T-cell (primary cell): ENCODE measurements around the gene FLOT2. TPM values are rescaled to one million over a fixed set of nuclear protein-coding genes. Genes with fewer than 3 reads are reported as not detected.
"Not testable (repeated sequence)": the region's sequence is repeated elsewhere in the genome, so short reads cannot be mapped to it uniquely, and the experiment has no call there.

Source experiments
- ATAC-seq, 4 experiments: fragments of 200-7000 bp in 3 of 4; fragments of 150-1000 bp in 1 of 4; cut with Tn5 transposase; replicated peaks in 1 of 4; 1 replicate in 3 of 4; 2 replicates in 1 of 4; pipeline ENCODE4 v1.10.0; 2021; ENCODE audit warnings: moderate library complexity in 3 of 4, mild to moderate bottlenecking in 2 of 4, moderate number of reproducible peaks in 1 of 4
- CTCF ChIA-PET, 2 donors: fragments of 300-600 bp; sonication (Branson Sonifier 250); formaldehyde crosslinking; loops; one replicate each; lab custom pipeline; 2022; ENCODE audit warnings: antibody characterized with exemption in 2 of 2; lab: Charles Lee
- POLR2A ChIA-PET, 2 donors: fragments of 300-600 bp; sonication (Branson Sonifier 250); formaldehyde crosslinking; loops; one replicate each; lab custom pipeline; 2022; ENCODE audit warnings: antibody characterized with exemption in 2 of 2; lab: Charles Lee
- DNase-seq, 35 experiments: peaks; one replicate each; pipeline versions ENCODE4 v3.0.0 to v3.0.0-alpha.2; 2013 to 2023
- H3K27ac ChIP-seq: one replicate; pipeline ENCODE4 v1.5.1; 2013; ENCODE audit warnings: low read length
- H3K27me3 ChIP-seq, 2 experiments: replicated peaks in 1 of 2; 1 replicate in 1 of 2; 2 replicates in 1 of 2; pipeline versions ENCODE4 v1.6.1 to v1.7.0; 2013; ENCODE audit warnings: low read length in 1 of 2, mixed read lengths in 1 of 2; ENCODE audit not compliant: control insufficient read depth in 2 of 2, insufficient read depth in 2 of 2; ENCODE audit errors: extremely low read depth in 1 of 2
- H3K36me3 ChIP-seq, 2 donors: 1 replicate in 1 of 2; 2 replicates in 1 of 2; pipeline versions ENCODE4 v1.6.1 to v1.7.0; 2013; ENCODE audit warnings: low read length in 1 of 2; ENCODE audit not compliant: control insufficient read depth in 2 of 2, insufficient read depth in 1 of 2; ENCODE audit errors: extremely low read depth in 1 of 2
- H3K4me1 ChIP-seq, 2 experiments: 1 replicate in 1 of 2; 2 replicates in 1 of 2; pipeline versions ENCODE4 v1.6.1 to v1.7.0; 2013; ENCODE audit warnings: low read length in 2 of 2, mixed read lengths in 1 of 2; ENCODE audit not compliant: insufficient read depth in 2 of 2, control insufficient read depth in 1 of 2; ENCODE audit errors: extremely low read depth in 1 of 2
- H3K4me3 ChIP-seq, 2 donors: 1 replicate in 1 of 2; 2 replicates in 1 of 2; pipeline versions ENCODE4 v1.5.1 to v1.7.0; 2013; ENCODE audit warnings: mild to moderate bottlenecking in 2 of 2, low read length in 1 of 2, moderate library complexity in 1 of 2; ENCODE audit not compliant: control insufficient read depth in 1 of 2; ENCODE audit errors: extremely low read depth in 1 of 2
- H3K9me3 ChIP-seq: 2 replicates; pipeline ENCODE4 v1.7.0; 2013
- H3K27ac Mint-ChIP-seq, 2 donors: one replicate each; pipeline ENCODE4 v1.8.0; 2020 to 2021; ENCODE audit warnings: mild to moderate bottlenecking in 2 of 2, mixed read lengths in 2 of 2
- H3K27me3 Mint-ChIP-seq, 2 donors: one replicate each; pipeline ENCODE4 v1.8.0; 2021 to 2022; ENCODE audit warnings: mixed read lengths in 2 of 2
- H3K36me3 Mint-ChIP-seq: one replicate; pipeline ENCODE4 v1.8.0; 2021; ENCODE audit warnings: mixed read lengths
- H3K4me1 Mint-ChIP-seq, 3 donors: one replicate each; pipeline ENCODE4 v1.8.0; 2020 to 2022; ENCODE audit warnings: mixed read lengths in 3 of 3, mild to moderate bottlenecking in 1 of 3
- H3K4me3 Mint-ChIP-seq, 3 donors: one replicate each; pipeline ENCODE4 v1.8.0; 2020 to 2022; ENCODE audit warnings: mild to moderate bottlenecking in 3 of 3, mixed read lengths in 3 of 3, moderate library complexity in 3 of 3
- H3K9me3 Mint-ChIP-seq, 3 donors: one replicate each; pipeline ENCODE4 v1.8.0; 2020 to 2022; ENCODE audit warnings: mixed read lengths in 3 of 3
- WGBS: methylation state at CpG from one replicate; pipeline ENCODE4 v1.1.5; 2013; ENCODE audit warnings: missing lambda C conversion rate; ENCODE audit not compliant: insufficient coverage; 5-methylcytosine and 5-hydroxymethylcytosine counted together
- total RNA-seq, 35 experiments: library from RNA in 6 of 35; stranded (reverse) in 6 of 35; fragments of 120-200 nt in 1 of 35; gene quantifications; one replicate each; pipeline versions ENCODE4 v1.2.1 to v1.2.4 and lab custom pipeline; 2013 to 2026

Gene FLOT2
- total RNA-seq, 5 donors from 2014 or later (not counting 1 experiment from before 2014, with no cell fraction given): 138 to 256 (median 235) TPM

DNA sequence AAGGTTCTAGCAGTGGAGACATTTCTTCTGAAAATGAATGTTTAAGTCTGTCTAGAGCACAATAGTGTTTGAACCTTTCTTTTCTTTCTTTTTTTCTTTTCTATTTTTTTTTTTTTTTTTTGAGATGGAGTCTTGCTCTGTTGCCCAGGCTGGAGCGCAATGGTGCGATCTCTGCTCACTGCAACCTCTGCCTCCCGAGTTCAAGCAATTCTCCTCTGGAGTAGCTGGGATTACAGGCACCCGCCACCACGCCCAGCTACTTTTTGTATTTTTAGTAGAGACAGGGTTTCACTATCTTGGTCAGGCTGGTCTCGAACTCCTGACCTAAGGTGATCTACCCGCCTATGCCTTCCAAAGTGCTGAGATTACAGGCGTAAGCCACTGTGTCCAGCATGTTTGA, 37.0 kb upstream of the FLOT2 start:
- ATAC-seq, H3K27ac Mint-ChIP-seq, H3K27ac ChIP-seq, H3K27me3 Mint-ChIP-seq, H3K4me3 ChIP-seq, H3K4me3 Mint-ChIP-seq, H3K9me3 ChIP-seq, DNase-seq, H3K9me3 Mint-ChIP-seq, H3K27me3 ChIP-seq: not testable (repeated sequence)
- ChIA-PET CTCF (interaction anchor here in 1 of 2 donors (0.7 kb wide), 1 partner anchor 479 kb away, joined by 3 read pairs; no protein-coding TSS in a partner anchor), POLR2A (interaction anchor here in 1 of 2 donors (0.6 kb wide), 2 partner anchors 9 to 316 kb away, joined by 3 to 4 read pairs; no protein-coding TSS in a partner anchor)
- H3K36me3 Mint-ChIP-seq: peaks cover 23% of the 10 kb centered on the region
- peaks cover 4 to 33% of the 10 kb centered on the region in 2 experiments for H3K4me1 ChIP-seq
- peaks cover 0 to 34% of the 10 kb centered on the region in 2 donors for H3K36me3 ChIP-seq
- WGBS: 100% methylated on average over 8 of the region's 8 CpGs
- H3K4me1 Mint-ChIP-seq: peaks cover 61 to 88% (median 85%) of the 10 kb centered on the region in 3 donors

DNA sequence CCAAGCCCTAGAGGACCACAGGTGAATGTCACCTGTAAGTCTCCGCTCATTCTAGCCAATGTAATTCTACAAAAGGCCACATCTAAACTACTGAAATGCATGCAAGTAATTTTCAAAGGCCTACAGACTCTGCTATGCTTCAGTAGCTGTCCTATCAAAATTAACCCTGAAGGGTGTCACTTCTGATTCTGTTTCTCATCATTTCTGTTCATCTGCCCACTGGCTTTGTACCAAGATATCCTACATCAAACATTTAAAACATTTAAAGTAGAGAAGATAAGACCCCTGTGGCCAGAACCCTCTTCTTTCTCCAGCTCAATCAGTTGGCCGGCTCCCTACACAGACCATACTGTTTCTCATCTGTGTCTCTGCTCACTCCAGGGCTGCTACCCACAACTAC, 32.3 kb upstream of the FLOT2 start:
- Mint-ChIP-seq H3K4me1 (peaks cover 61 to 83% (median 81%) of the 10 kb centered on the region in 3 donors), H3K4me3 (no peak overlapping the region), H3K27me3 (no peaks in the 10 kb centered on the region), H3K27ac (peak overlapping the region; percentile 80 to 86), H3K36me3 (peaks cover 47% of the 10 kb centered on the region), H3K9me3 (peaks cover 0 to 6% (median 0%) of the 10 kb centered on the region in 3 donors)
- Histone ChIP-seq H3K4me3 (no peak overlapping the region), H3K27ac (peak overlapping the region; percentile 1), H3K36me3 (peaks cover 0 to 26% of the 10 kb centered on the region in 2 donors), H3K9me3 (no peaks in the 10 kb centered on the region), H3K4me1 (peaks cover 20 to 48% of the 10 kb centered on the region in 2 experiments), H3K27me3 (no peaks in the 10 kb centered on the region)
- POLR2A ChIA-PET: interaction anchor here (0.5 to 0.9 kb wide), 3 partner anchors 14 to 37 kb away, joined by 3 to 7 read pairs (median 3); no protein-coding TSS in a partner anchor
- DNase-seq (no peak), ATAC-seq (no peak)
- 96% methylated on average over 2 of the region's 2 CpGs for WGBS
- CTCF ChIA-PET: interaction anchor here in 1 of 2 donors (1.0 kb wide), 2 partner anchors 16 to 166 kb away, joined by 4 to 5 read pairs; no protein-coding TSS in a partner anchor

DNA sequence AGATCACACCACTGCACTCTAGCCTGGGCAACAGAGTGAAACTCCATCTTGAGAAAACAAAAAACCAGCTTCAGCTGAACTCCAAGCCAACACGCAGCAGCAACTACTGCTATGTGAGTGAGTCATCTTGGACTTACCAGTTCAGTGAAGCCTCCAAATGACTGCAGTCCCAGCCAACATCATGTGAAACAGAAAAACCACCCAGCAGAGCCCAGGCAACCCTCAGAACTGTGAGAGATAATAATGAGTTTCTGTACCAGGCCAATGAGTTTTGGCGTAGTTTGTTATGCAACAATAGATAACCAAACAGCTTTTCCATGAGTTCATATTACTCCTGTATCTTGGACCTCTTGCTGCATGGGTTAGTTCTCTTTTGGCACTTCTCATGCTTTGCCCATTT, 30.5 kb upstream of the FLOT2 start:
- Histone ChIP-seq H3K36me3 (peaks cover 0 to 36% of the 10 kb centered on the region in 2 donors), H3K4me1 (peaks cover 20 to 59% of the 10 kb centered on the region in 2 experiments), H3K27me3 (no peaks in the 10 kb centered on the region), H3K27ac (peak overlapping the region; percentile 98), H3K4me3 (no peak overlapping the region), H3K9me3 (no peaks in the 10 kb centered on the region)
- whole genome bisulfite sequencing: no CpG with 5 or more reads among the region's 2 CpGs
- CTCF ChIA-PET: interaction anchor here in 1 of 2 donors (1.0 to 1.6 kb wide), 2 partner anchors 20 to 24 kb away, joined by 3 to 5 read pairs; partner anchors contain the start of gene PHF12
- Mint-ChIP-seq H3K9me3 (peaks cover 0 to 6% (median 0%) of the 10 kb centered on the region in 3 donors), H3K4me3 (no peak overlapping the region), H3K36me3 (peaks cover 55% of the 10 kb centered on the region), H3K4me1 (peaks cover 57 to 83% (median 78%) of the 10 kb centered on the region in 3 donors), H3K27me3 (no peaks in the 10 kb centered on the region), H3K27ac (peak overlapping the region; percentile 91 to 96)
- POLR2A ChIA-PET: interaction anchor here in 1 of 2 donors (1.0 to 2.8 kb wide), 2 partner anchors 12 to 22 kb away, joined by 3 to 16 read pairs; no protein-coding TSS in a partner anchor
- peak in 2 of 35 experiments; percentile 25 to 42 for DNase-seq
- no peak for ATAC-seq

GRCh38 chr17:28926786-28927185, 29.3 kb upstream of the FLOT2 start:
- Histone ChIP-seq H3K9me3 (no peaks in the 10 kb centered on the region), H3K27me3 (no peaks in the 10 kb centered on the region), H3K4me1 (peaks cover 20 to 55% of the 10 kb centered on the region in 2 experiments), H3K4me3 (no peak overlapping the region), H3K27ac (peak overlapping the region; percentile 98), H3K36me3 (peaks cover 0 to 42% of the 10 kb centered on the region in 2 donors)
- DNase-seq (no peak), ATAC-seq (no peak)
- WGBS: 100% methylated on average over 1 of the region's 4 CpGs
- ChIA-PET CTCF (interaction anchor here in 1 of 2 donors (0.8 to 1.6 kb wide), 5 partner anchors 11 to 71 kb away, joined by 3 to 5 read pairs (median 5); no protein-coding TSS in a partner anchor), POLR2A (interaction anchor here (0.6 to 2.8 kb wide), 7 partner anchors 17 to 375 kb away, joined by 3 to 20 read pairs (median 4); partner anchors contain the start of gene PHF12 (in 1 of the 2))
- Mint-ChIP-seq H3K36me3 (peaks cover 61% of the 10 kb centered on the region), H3K9me3 (peaks cover 0 to 6% (median 0%) of the 10 kb centered on the region in 3 donors), H3K27me3 (no peaks in the 10 kb centered on the region), H3K4me3 (peak overlapping the region in 2 of 3 donors; percentile 21 to 45), H3K27ac (peak overlapping the region; percentile 91 to 96), H3K4me1 (peaks cover 57 to 78% (median 74%) of the 10 kb centered on the region in 3 donors)

DNA sequence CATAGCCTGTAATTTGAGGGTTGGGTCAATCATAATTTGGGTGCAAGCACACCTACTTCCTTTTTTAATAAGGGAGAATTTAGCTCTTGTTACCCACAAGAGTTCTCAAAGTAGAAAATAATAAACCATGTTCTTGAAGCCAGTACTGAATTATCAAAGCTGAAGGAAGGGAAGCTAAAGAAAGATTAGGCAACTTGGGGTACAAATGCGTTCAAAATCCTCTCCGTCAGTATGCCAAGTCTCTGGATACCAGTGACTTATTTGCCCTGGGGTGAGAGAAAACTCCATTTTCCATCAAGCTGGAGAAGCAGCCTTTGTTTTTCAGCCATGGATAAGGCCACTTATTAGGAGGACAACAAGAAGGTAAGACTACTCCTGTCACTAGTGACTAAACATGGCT, 28.8 kb upstream of the FLOT2 start:
- Histone ChIP-seq H3K27me3 (no peaks in the 10 kb centered on the region), H3K27ac (peak overlapping the region; percentile 98), H3K36me3 (peaks cover 0 to 46% of the 10 kb centered on the region in 2 donors), H3K9me3 (no peaks in the 10 kb centered on the region), H3K4me1 (peaks cover 20 to 53% of the 10 kb centered on the region in 2 experiments), H3K4me3 (no peak overlapping the region)
- peak in 1 of 4 experiments; percentile 7 for ATAC-seq
- DNase-seq: no peak
- CTCF ChIA-PET: interaction anchor here in 1 of 2 donors (1.0 to 1.6 kb wide), 4 partner anchors 14 to 70 kb away, joined by 3 to 9 read pairs (median 5); no protein-coding TSS in a partner anchor
- H3K27ac Mint-ChIP-seq: peak overlapping the region; percentile 91 to 96
- H3K9me3 Mint-ChIP-seq: peaks cover 0 to 6% (median 0%) of the 10 kb centered on the region in 3 donors
- no peaks in the 10 kb centered on the region for H3K27me3 Mint-ChIP-seq
- H3K36me3 Mint-ChIP-seq: peaks cover 66% of the 10 kb centered on the region
- peaks cover 57 to 75% (median 71%) of the 10 kb centered on the region in 3 donors for H3K4me1 Mint-ChIP-seq
- WGBS: no CpG with 5 or more reads among the region's 2 CpGs
- H3K4me3 Mint-ChIP-seq: peak overlapping the region; percentile 21 to 57 (median 45)
- POLR2A ChIA-PET: interaction anchor here (0.6 to 2.8 kb wide), 8 partner anchors 17 to 375 kb away, joined by 3 to 20 read pairs (median 4); partner anchors contain the start of gene PHF12 (in 1 of the 2)

DNA sequence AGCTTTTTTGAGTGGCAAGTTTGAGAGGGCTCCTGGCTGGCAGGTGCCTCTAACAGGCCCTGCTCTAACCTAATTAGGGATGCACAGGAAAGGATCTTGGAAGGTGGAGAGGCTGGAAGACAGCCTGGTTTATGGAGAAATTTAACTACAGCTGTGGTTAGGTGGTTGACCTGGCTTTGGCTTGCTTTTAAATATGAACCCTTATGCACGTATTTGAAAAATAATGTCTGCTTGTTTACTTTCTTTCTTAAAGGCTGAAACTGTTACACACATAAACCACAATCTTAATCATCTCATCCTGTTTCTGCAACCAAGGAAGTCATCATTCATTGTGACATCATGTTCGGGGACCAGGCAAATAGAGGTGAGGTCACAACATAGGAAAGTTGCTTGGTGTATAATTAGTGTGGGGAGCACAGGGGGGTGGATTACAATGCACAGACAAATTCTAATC, 28.4 kb upstream of the FLOT2 start:
- Mint-ChIP-seq H3K27ac (peak overlapping the region; percentile 91 to 96), H3K27me3 (no peaks in the 10 kb centered on the region), H3K4me1 (peaks cover 57 to 74% (median 70%) of the 10 kb centered on the region in 3 donors), H3K9me3 (peaks cover 0 to 6% (median 0%) of the 10 kb centered on the region in 3 donors), H3K4me3 (peak overlapping the region; percentile 21 to 57 (median 45)), H3K36me3 (peaks cover 68% of the 10 kb centered on the region)
- CTCF ChIA-PET: interaction anchor here in 1 of 2 donors (0.9 to 1.6 kb wide), 6 partner anchors 10 to 70 kb away, joined by 3 to 9 read pairs (median 3); no protein-coding TSS in a partner anchor
- Histone ChIP-seq H3K27me3 (no peaks in the 10 kb centered on the region), H3K4me1 (peaks cover 20 to 51% of the 10 kb centered on the region in 2 experiments), H3K9me3 (no peaks in the 10 kb centered on the region), H3K36me3 (peaks cover 0 to 50% of the 10 kb centered on the region in 2 donors), H3K4me3 (peak overlapping the region in 1 of 2 donors; percentile 11), H3K27ac (peak overlapping the region; percentile 98)
- no CpG with 5 or more reads among the region's 2 CpGs for WGBS
- peak in 34 of 35 experiments; percentile 16 to 92 (median 62) for DNase-seq
- peak; percentile 88 to 96 (median 93) for ATAC-seq
- POLR2A ChIA-PET: interaction anchor here (0.6 to 2.8 kb wide), 6 partner anchors 16 to 376 kb away, joined by 3 to 20 read pairs (median 4); partner anchors contain the start of gene PHF12 (in 1 of the 2)
